Activated CD4-positive, CD25-positive, alpha-beta regulatory T cell treated with anti-CD3 and anti-CD28 coated beads, Interleukin-2, amount 50 U/mL, for 16 hours (primary cell): ENCODE measurements around the gene CLEC4E.
"Not testable (repeated sequence)": the region's sequence is repeated elsewhere in the genome, so short reads cannot be mapped to it uniquely, and the experiment has no call there.

Experiments
- DNase-seq: peaks from one replicate; pipeline ENCODE4 v3.0.0-alpha.2; 2020; ENCODE audit warnings: low read depth, low spot score

Gene CLEC4E

GRCh38 chr12:8540831-8541230 is at the start of gene CLEC4E:
CLEC4E (minus strand) TSS chr12:8540905; CDS start chr12:8540797, 108 bp downstream.
- not testable (repeated sequence) for DNase-seq

- DNase-seq, result no peak
Observed at GRCh38 chr12:8589679-8590078, 49.0 kb upstream of the CLEC4E start.

GRCh38 chr12:8584478-8584877 is 43.8 kb upstream of the CLEC4E start:
- DNase-seq, result not testable (repeated sequence)

DNA sequence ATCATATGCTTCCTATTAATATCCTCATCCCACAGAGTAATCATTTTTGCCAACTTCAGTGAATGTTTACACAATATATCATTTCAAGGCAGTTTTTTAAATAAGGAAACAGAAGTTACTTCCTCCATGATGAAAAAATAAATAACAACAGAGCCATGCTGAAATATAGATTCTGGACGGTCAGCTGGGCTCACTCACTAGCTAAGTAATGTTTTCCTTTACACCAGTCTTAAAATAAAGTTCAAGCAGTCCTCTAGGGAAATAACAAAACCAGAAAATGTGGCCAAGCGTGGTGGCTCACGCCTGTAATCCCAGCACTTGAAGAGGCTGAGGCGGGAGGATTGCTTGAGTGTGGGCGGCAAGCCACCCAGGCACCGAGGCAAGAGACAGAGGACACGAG is 43.3 kb upstream of the CLEC4E start:
- DNase-seq, result no peak

DNA sequence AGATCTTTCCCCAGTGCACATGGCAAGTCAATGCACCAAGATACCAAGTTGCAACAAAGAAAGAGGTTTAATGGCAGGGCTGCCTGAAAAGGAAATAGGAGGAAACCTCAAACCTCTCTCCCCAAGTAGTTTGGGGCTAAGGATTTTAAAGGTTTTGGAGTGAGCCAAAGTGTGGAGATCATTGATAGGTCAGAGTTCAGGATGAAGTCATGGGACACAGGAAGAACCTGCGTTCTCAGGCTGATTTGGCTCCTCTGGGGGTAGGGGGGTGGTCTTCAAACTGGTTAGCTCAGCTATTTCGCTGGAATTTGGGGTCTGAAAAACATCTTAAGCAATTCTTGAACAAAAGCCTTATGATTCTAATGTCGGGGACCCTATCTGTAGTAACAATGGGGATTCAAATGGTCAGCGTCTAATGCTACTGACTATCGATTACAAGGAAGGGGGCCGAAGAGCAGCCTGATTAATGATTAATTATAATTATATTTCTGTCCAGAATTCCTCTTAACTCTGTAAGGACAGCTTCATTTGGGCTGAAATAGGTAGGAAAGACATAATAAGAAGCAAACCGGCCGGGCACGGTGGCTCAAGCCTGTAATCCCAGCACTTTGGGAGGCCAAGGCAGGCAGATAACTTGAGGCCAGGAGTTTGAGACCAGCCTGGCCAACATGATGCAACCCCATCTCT is 40.5 kb upstream of the CLEC4E start:
- DNase-seq, result no peak

- DNase-seq, result no peak
Observed at GRCh38 chr12:8577879-8578278, 37.2 kb upstream of the CLEC4E start.

GRCh38 chr12:8572507-8572906 is 31.8 kb upstream of the CLEC4E start:
- DNase-seq, result no peak

GRCh38 chr12:8566525-8566924 is 25.8 kb upstream of the CLEC4E start:
- no peak for DNase-seq

DNA sequence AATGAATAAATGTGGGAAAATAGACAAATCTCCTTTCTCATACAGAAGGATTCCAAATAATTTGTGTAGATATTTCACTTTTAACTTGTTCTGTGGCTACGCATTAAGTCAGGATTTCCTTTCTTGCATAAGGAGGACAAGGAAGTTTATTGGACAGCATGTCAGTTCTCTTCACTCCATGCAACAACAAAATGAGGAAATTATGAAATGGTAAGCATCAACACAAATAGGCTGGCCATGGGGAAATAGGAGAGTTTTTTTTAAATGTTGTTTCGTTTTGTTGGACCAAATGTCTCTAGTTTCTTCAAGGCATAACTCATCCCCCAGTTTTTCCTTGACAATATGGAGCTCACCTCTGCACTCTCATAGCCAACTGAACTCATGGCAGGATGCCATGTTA is 25.3 kb upstream of the CLEC4E start:
- not testable (repeated sequence) for DNase-seq

DNA sequence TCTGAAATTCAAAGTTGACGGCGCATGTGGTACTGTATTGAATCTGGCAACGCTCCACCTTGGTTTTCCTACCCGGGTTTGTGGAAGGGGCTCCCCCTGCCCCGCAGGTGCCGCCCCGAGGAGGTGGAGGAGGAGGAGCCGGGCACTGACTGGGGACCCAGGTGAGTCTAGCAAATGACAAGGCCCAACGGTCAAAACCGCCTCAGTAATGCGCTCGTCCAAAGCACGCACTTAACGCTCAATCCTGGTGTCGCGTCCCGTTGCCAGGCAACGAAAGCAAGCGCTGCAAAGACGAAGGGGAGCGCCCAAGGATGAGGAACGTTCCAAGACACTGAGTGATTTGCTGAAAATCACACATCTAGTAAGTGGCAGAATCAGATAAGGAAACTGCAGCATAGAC is 24.0 kb upstream of the CLEC4E start:
- no peak for DNase-seq

GRCh38 chr12:8563356-8563755 is 22.7 kb upstream of the CLEC4E start:
- no peak for DNase-seq

- DNase-seq, result no peak
Observed at GRCh38 chr12:8562310-8562709, 21.6 kb upstream of the CLEC4E start.

DNA sequence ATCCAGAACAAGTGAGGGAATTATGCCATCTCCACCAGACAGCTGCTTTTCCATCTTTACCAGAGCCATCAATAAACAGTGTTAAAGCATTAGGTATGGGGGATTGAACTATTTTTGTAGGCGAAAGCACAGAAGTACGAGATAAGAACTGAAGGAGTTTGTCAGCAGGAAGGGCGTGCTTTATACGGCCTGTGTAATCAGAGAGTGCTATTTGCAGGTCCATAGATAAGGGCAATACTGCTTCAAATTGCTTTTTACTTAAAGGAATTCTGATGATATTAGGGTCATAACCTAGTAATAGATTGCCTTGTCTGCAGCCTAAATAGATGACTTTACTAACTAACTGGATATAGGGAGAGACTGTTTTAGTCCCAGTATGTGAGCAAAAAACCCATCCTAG is 20.3 kb upstream of the CLEC4E start:
- no peak for DNase-seq

GRCh38 chr12:8559676-8560075 is 19.0 kb upstream of the CLEC4E start:
- no peak for DNase-seq

GRCh38 chr12:8556531-8557097 is 15.9 kb upstream of the CLEC4E start:
- DNase-seq, result no peak

DNA sequence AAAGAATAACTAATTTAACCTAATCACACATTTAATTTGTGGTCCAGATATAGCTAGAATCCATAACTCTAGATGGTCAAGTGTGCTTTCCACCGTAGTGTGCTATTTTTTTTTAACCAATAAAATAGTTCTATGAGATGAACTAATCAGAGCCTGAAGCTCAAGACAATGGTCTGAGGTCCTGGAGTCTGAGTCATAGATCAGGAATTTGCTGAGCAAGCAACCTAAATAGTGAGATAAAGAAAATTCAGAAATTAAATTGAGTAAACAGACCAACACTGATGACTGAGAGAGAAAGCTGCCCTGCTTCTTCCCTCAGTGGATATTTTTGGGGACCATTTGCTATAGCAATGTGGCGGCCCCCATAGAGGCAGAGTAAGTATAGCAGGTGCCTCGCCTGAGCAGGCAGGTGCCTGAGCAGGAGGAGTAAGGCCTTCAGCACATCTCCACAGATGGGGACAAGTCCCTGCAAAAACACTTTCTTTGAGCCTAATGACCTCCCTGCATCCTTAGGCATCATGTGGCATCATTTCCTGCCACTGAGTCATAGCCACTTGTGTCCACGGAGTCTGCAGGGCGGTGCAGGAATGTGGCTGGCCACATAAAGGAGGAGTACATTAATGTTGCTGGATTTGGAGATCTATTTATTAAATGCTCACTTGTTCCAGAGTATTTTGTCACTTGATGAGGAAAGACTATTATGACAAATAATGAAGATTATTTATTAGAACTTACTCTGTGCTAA is 13.9 kb upstream of the CLEC4E start:
- DNase-seq, result no peak

DNA sequence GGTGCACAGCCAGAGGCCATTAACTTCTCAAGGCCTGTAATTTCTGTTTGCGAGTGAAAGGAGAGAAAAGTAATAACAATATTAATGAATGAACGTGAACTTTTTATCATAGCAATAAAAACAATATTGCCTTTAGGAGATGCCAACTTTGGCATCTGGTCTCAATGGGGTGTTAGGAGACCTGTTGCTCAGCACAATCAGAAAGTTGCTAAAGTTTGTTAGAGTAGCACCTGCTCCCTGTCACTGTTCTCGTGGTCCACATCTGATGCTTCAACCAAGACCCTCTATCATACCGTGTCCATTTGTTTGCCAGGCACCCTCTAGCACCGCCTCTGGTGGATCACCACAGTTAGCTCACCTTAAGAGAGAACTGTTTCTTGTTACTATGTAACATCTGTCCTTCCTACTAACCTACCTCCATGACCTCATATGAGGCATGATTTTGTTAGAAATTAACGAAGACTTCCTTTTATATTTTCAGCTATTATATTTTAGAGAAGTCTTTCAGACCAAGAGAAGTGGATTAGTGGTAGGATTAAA is 12.5 kb upstream of the CLEC4E start:
- no peak for DNase-seq

GRCh38 chr12:8549381-8549780 is 8.7 kb upstream of the CLEC4E start:
- no peak for DNase-seq

DNA sequence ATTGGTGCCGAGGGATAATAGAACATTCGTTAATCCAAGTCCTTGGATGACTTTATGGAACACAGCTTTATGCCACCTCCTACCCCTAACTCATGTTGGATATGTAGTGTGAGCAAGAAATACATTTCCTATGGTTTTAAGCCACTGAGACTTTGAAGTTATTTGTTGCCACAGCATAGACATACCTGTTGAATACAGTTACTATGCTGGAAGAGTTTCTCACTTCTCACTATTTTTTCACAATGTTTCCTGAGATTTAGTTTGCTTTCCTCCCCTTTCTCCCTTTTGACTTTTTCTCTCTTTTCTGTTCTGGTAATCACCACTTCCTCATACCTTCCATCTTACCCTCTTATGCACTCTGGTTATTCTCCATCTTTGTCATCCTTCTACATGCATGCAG is 7.5 kb upstream of the CLEC4E start:
- no peak for DNase-seq

GRCh38 chr12:8547645-8548044 is 6.9 kb upstream of the CLEC4E start:
- no peak for DNase-seq

DNA sequence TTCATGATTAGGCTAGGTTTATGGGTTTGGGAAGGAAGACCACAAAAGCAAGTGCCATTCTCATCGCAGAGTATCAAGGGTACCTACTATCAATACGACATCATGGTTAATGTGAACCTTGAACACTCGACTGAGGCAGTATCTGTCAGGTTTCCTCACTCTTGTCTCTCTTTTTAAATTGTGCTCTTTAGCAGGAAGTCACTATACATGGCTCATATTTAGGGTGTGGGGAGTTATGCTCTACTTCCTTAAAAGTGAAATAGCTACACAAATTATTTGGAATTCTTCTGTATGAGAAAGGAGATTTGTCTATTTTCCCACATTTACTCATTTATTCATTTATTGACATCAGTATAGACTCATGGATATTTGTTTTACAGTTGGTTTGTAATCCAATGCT is 5.9 kb upstream of the CLEC4E start:
- DNase-seq, result no peak

GRCh38 chr12:8544295-8544694 is 3.6 kb upstream of the CLEC4E start:
- peak; percentile 39 for DNase-seq

- no peak for DNase-seq
Observed at GRCh38 chr12:8541562-8541961, 857 bp upstream of the CLEC4E start.
